ENCODE data around the gene ATAD3B.
"Not testable (repeated sequence)": the region's sequence is repeated elsewhere in the genome, so short reads cannot be mapped to it uniquely, and the experiment has no call there.

The ATAD3B gene

DNA sequence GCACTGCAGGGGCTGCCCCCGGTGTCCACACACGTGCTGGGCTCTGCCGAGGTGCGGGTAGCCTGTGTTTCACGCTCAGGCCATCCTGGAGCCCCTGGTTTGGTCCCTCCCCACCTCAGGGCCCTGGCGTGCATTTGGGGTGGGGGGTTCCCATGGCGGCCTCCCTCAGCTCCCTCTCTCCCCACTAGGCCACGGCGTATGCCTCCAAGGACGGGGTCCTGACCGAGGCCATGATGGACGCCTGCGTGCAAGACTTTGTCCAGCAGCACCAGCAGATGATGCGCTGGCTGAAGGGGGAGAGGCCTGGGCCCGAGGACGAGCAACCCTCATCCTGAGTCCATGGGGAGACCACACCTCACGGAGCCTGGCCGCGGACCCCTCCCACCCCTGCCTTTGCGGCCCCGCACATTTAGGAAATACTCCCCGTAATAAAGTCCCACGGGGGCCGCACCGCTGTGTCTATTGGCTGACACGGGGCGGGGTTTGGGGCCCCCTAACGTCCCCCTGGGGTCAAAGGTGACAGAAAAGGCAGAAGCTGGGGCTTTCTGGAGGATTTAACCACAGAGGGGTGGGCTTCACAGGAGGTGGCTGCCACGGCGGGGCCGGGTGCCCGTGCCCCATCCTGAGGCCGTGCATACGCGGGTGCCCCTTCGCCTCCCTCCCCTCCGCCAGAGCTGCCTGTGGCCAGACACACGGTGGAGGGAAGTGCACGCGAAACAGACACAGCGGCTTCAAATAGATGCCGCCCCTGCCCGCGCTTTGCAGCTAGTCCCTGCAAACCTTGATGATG lies 3.2 kb upstream of the ATAD3B start:
- not testable (repeated sequence) for ATAC-seq (replicated peaks); H3K9me3 Mint-ChIP-seq
- H3K4me1 Mint-ChIP-seq (ENCODE audit: low read depth in 2 of 2): peaks cover 6 to 15% of the 10 kb centered on the region in 2 donors

DNA sequence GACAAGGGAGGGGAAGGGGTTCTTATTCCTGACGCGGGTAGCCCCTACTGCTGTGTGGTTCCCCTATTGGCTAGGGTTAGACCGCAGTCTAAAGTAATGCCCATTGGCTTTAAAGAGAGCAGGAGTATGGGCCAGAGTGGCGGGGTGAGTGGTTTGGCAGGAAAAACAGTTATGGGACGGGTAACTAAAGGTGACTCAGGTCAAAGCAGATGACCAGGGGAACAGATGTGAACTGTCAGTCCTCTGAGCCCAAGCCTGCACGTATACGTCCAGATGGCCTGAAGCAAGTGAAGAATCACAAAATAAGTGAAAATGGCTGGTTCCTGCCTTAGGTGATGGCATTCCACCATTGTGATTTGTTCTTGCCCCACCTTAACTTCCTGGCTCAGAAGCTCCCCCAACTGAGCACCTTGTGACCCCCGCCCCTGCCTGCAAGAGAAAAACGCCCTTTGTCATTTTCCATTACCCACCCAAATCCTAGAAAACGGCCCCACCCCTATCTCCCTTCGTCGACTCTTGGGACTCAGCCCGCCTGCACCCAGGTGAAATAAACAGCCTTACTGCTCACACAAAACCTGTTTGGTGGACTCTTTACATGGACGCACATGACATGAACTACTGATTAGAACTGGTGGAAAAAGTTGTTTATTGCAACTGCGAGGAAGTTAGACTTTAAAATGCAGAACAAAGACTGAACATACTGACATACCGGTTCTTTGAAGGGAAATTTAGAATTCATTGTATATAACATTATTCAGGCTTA lies 758 bp upstream of the ATAD3B start:
- H3K9me3 Mint-ChIP-seq: no peaks in the 10 kb centered on the region
- peak overlapping the region; percentile 80 to 84 for H3K4me3 Mint-ChIP-seq
- peaks cover 7 to 15% of the 10 kb centered on the region in 2 donors for H3K4me1 Mint-ChIP-seq (ENCODE audit: low read depth in 2 of 2)
- H3K27ac Mint-ChIP-seq: peak overlapping the region; percentile 67 to 88
- peaks cover 10% of the 10 kb centered on the region for H3K36me3 Mint-ChIP-seq (ENCODE audit: insufficient read depth)
- ATAC-seq (replicated peaks): peak; percentile 10
- no peaks in the 10 kb centered on the region for H3K27me3 Mint-ChIP-seq
- DNase-seq: no peak

More for the DNA sequence above, 3.2 kb upstream of the ATAD3B start:
- H3K27ac Mint-ChIP-seq; H3K4me3 Mint-ChIP-seq; H3K36me3 Mint-ChIP-seq (ENCODE audit: insufficient read depth); DNase-seq; H3K27me3 Mint-ChIP-seq: not testable (repeated sequence)

DNA sequence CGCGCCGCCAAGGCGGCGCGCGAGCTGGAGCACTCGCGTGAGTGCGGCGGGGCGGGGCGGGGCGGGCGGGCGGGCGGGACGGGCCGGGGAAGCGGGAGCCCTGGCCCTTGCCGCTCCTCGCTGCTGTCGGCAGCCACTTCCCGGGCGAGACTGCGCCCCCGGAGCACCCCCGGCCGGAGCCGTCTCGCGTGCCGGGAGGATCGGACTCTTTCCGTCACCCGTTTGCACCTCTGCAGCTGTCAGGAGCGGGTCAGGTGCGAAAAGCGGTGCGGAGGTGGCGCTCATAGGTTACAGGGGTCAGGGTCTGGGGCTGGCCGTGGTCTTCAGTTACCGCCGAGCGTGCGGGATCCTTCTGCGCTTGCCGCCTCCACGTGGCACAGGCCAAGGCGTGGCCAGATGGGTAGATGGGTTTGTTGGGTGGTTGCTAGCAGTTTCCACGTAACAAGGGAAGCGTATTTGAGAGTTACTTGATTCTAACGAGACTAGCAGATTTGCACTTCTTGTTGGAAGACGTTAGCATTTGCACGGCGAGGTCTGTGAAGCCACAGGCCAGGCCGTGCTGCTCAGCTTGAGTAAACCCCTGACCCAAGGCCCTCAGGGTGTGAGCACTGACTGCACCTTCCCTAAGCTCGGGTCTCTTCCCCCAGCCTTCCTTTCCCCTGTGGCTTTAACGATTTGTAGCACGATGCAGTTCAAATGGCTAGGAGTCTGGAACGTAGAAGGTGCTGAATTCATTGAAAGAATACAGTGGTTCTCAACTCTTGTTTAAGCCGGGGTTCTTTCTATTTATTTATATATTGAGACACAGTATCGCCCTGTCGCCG lies 700 bp downstream of the ATAD3B start:
- not testable (repeated sequence) for H3K27me3 Mint-ChIP-seq, H3K9me3 Mint-ChIP-seq
- Mint-ChIP-seq H3K4me1 (ENCODE audit: low read depth in 2 of 2) (peaks cover 7 to 22% of the 10 kb centered on the region in 2 donors), H3K36me3 (ENCODE audit: insufficient read depth) (peaks cover 15% of the 10 kb centered on the region), H3K4me3 (peak overlapping the region; percentile 71 to 74), H3K27ac (peak overlapping the region in 1 of 2 donors; percentile 29)
- ATAC-seq (replicated peaks) (peak; percentile 52), DNase-seq (peak in 2 of 3 experiments; percentile 14 to 28)

DNA sequence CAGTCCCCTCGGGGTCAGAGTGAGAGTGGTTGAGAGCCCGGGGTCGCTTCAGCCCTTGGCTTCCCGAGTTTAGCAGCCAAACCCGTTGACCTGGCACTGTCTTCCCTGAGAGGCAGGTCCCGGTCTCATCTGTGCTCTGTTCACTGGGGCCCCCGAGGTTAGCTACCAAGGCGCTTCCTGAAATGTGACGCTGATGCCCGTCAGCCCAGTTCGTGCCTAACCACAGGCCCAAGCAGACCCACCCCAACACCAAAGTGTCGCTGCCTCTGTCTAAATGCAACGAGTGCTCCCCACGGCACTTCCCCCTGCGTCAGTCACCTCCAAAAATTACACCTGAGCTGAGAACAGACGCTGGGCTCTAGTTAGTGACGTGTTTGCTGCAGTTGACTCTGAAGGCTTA lies 4.4 kb downstream of the ATAD3B start:
- H3K9me3 Mint-ChIP-seq; ATAC-seq (replicated peaks); H3K27ac Mint-ChIP-seq; DNase-seq; H3K4me3 Mint-ChIP-seq; H3K27me3 Mint-ChIP-seq: not testable (repeated sequence)
- Mint-ChIP-seq H3K4me1 (ENCODE audit: low read depth in 2 of 2) (peaks cover 8 to 21% of the 10 kb centered on the region in 2 donors), H3K36me3 (ENCODE audit: insufficient read depth) (peaks cover 39% of the 10 kb centered on the region)

DNA sequence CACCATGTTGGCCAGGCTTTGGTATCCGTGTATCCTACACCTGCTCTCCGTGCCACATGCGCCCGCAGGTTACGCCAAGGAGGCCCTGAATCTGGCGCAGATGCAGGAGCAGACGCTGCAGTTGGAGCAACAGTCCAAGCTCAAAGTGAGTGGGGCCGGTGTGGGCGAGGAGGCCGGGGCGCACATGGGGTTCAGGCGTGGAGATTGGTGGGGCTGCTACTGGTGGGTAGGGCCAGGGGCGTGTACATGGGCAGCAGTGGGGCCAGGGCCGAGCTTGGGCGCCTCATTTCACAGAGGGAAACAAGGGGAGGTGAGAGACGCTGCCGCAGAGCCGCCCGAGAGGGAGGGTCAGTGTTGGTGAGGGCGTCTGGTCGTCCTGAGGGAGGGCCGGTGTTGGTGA lies 5.6 kb downstream of the ATAD3B start:
- H3K36me3 Mint-ChIP-seq (ENCODE audit: insufficient read depth): peaks cover 37% of the 10 kb centered on the region

DNA sequence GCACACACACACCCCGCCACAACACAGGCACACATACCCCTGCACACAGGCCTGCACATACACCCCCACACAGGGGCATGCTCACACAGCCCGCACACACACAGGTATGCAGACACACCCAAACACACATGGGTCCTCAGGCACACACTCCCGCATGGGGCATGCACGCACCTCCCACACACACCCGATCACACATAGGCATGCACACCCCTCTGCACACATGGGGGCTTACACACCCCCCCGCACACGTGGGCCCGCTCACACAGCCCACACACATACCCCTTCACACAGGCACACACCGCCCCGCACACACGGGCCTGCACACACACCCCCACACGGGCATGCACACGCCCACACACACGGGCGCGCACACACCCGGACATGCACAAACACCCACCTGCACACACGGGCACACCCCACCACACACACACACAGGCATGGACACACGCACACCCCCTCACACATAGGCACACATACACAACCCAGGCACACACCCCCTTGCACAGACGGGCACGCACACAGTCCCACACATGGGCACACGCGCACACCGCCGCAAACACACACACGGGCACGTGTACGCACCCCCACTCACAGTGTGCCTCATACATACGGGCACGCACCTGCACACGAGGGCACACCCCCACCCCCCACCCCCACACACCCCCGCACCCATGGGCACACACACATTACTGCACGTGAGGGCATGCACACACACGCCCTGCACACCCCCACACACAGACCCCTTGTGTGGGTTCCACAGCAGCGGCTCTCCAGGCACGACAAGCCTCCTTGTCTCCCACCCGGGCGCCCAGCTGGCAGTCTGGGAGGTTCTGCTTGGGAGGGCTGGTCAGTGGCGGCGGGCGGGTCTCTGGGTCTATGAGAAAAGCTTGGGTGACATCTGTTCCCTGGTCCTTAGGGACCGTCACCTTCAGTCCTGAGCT lies 8.3 kb downstream of the ATAD3B start:
- Mint-ChIP-seq H3K4me3 (peak overlapping the region in 1 of 2 donors; percentile 34), H3K27ac (no peak overlapping the region), H3K4me1 (ENCODE audit: low read depth in 2 of 2) (peaks cover 4 to 12% of the 10 kb centered on the region in 2 donors), H3K36me3 (ENCODE audit: insufficient read depth) (peaks cover 50% of the 10 kb centered on the region), H3K9me3 (no peaks in the 10 kb centered on the region), H3K27me3 (no peaks in the 10 kb centered on the region)
- ATAC-seq (replicated peaks) (no peak), DNase-seq (no peak)

More for the DNA sequence above, 5.6 kb downstream of the ATAD3B start:
- Mint-ChIP-seq H3K9me3 (no peaks in the 10 kb centered on the region), H3K27ac (peak overlapping the region in 1 of 2 donors; percentile 54), H3K4me3 (no peak overlapping the region), H3K4me1 (ENCODE audit: low read depth in 2 of 2) (peaks cover 6 to 18% of the 10 kb centered on the region in 2 donors), H3K27me3 (no peaks in the 10 kb centered on the region)
- DNase-seq (no peak), ATAC-seq (replicated peaks) (no peak)

DNA sequence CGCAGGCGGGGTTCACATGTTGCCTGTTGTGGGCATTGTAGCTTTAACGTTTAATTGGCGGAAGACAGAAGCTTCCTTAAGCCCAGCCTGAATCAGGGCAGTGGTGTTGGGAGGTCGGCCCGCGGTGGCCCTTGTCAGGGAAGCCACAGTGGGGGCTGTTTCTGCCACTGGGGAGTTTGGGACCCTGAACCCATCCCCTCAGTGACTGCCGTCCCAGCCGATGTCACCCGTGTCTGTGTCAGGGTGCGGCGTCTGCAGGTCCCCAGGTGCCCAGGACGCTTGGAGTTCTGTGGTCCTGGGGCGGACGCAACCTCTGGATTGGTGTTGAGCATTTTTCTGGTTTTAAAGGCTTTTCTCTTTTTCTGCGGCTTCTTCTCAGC lies 8.9 kb downstream of the ATAD3B start:
- H3K27me3 Mint-ChIP-seq; H3K4me3 Mint-ChIP-seq; H3K9me3 Mint-ChIP-seq; H3K27ac Mint-ChIP-seq; ATAC-seq (replicated peaks); DNase-seq: not testable (repeated sequence)
- H3K36me3 Mint-ChIP-seq (ENCODE audit: insufficient read depth): peaks cover 53% of the 10 kb centered on the region
- peaks cover 3 to 12% of the 10 kb centered on the region in 2 donors for H3K4me1 Mint-ChIP-seq (ENCODE audit: low read depth in 2 of 2)

DNA sequence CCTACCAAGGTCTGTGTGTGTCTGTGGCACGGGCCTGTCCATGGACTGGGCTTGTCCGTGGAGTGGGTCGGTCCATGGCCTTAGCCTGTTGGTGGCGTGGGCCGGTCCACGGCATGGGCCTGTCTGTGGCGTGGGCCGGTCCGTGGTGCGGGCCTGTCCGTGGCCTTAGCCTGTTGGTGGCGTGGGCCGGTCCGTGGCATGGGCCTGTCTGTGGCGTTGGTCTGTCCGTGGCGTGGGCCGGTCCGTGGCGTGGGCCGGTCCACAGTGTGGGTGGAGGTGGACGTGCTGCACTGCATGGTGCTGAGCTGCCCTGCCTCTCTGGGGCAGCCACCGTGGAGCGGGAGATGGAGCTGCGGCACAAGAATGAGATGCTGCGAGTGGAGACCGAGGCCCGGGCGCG lies 10.2 kb downstream of the ATAD3B start:
- not testable (repeated sequence) for ATAC-seq (replicated peaks); H3K27ac Mint-ChIP-seq

DNA sequence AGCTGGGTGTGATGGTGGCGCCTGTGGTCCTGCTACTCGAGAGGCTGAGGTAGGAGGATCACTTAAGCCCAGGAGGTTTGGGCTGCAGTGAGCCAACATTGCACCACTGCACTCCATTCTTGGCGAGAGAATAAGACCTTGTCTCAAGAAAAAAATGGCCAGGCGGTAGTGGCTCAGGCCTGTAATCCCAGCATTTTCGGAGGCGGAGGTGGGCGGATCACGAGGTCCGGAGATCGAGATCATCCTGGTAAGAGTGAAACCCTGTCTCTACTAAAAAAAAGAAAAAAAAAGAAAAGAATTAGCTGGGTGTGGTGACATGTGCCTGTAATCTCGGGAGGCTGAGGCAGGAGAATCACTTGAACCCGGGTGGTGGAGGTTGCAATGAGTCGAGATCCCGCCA lies 11.3 kb downstream of the ATAD3B start:
- Mint-ChIP-seq H3K27me3 (no peaks in the 10 kb centered on the region), H3K9me3 (no peaks in the 10 kb centered on the region), H3K36me3 (ENCODE audit: insufficient read depth) (peaks cover 52% of the 10 kb centered on the region), H3K27ac (no peak overlapping the region), H3K4me1 (ENCODE audit: low read depth in 2 of 2) (peaks cover 3 to 5% of the 10 kb centered on the region in 2 donors), H3K4me3 (no peak overlapping the region)
- DNase-seq (no peak), ATAC-seq (replicated peaks) (no peak)

More for the DNA sequence above, 10.2 kb downstream of the ATAD3B start:
- H3K4me3 Mint-ChIP-seq; H3K27me3 Mint-ChIP-seq; H3K9me3 Mint-ChIP-seq; DNase-seq; H3K4me1 Mint-ChIP-seq (ENCODE audit: low read depth in 2 of 2): not testable (repeated sequence)
- peaks cover 58% of the 10 kb centered on the region for H3K36me3 Mint-ChIP-seq (ENCODE audit: insufficient read depth)

DNA sequence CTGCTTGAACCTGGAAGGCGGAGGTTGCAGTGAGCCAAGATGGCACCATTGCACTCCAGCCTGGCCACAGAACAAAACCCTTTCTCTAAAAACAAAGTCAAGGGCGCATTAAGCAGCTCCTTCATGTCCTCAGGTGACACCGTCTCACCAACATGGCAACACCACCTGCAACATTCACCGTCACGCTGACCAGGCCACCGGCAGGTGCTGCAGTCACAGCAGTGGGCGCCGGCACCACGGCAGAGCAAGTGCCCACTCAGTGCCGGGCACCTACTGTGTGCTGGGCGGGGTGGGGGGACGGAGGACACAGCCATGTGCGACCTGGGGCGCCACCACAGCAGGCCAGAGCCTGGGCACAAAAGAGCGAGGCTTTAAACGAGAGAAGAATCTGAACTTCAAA lies 12.1 kb downstream of the ATAD3B start:
- H3K27ac Mint-ChIP-seq: no peak overlapping the region
- DNase-seq: no peak
- ATAC-seq (replicated peaks): no peak
- no peaks in the 10 kb centered on the region for H3K9me3 Mint-ChIP-seq
- no peak overlapping the region for H3K4me3 Mint-ChIP-seq
- peaks cover 3 to 5% of the 10 kb centered on the region in 2 donors for H3K4me1 Mint-ChIP-seq (ENCODE audit: low read depth in 2 of 2)
- H3K27me3 Mint-ChIP-seq: no peaks in the 10 kb centered on the region
- H3K36me3 Mint-ChIP-seq (ENCODE audit: insufficient read depth): peaks cover 49% of the 10 kb centered on the region

DNA sequence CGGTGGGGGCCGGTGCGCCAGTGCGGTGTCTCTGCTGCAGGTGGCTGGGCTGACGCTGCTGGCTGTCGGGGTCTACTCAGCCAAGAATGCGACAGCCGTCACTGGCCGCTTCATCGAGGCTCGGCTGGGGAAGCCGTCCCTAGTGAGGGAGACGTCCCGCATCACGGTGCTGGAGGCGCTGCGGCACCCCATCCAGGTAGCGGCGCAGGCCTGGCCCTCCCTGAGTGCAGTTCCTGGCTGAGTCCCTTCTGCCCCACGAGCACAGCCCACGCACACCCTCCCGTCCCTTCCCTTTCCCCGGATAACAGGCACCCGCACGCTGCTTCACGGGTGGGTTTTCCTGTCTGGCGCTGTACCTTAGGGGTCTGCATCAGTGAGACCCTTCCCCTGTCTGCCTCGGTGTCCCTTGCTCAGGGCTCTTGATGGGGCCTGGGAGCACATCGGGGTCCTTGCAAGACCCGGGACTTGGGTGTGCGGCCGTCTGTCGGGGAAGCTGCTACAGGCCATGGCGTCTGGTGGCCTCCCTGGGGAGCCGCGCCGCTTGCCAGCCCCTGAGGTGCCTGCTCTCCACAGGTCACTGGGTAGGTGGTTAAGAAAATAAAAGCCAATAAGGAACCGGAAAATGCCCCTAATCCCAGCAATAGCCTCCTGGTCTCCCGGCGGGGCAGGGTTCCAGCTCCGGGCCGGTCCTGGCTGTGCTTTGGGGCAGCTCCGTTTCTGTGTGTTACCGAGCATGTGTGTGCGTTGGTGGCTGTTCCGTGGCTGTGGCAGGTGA lies 13.6 kb downstream of the ATAD3B start:
- ATAC-seq (replicated peaks); DNase-seq; H3K9me3 Mint-ChIP-seq; H3K4me1 Mint-ChIP-seq (ENCODE audit: low read depth in 2 of 2); H3K27me3 Mint-ChIP-seq; H3K4me3 Mint-ChIP-seq: not testable (repeated sequence)
- Mint-ChIP-seq H3K36me3 (ENCODE audit: insufficient read depth) (peaks cover 47% of the 10 kb centered on the region), H3K27ac (peak overlapping the region in 1 of 2 donors; percentile 49)
